Mesenchymal stem cell (in vitro differentiated cells and primary cell): ENCODE data around the gene TPSG1.

Experiments used
- DNase-seq: peaks from one replicate; pipeline ENCODE4 v3.0.0-alpha.2; 2013
- H2AFZ ChIP-seq: one replicate; pipeline ENCODE4 v1.6.1; 2013; ENCODE audit warnings: low read depth, mild to moderate bottlenecking, control low read depth, inconsistent platforms, low read length, moderate library complexity
- H2AK5ac ChIP-seq: 2 replicates; pipeline ENCODE4 v1.6.1; 2013; ENCODE audit warnings: low read length, moderate library complexity, mild to moderate bottlenecking, inconsistent platforms; ENCODE audit not compliant: severe bottlenecking
- H2BK120ac ChIP-seq: one replicate; pipeline ENCODE4 v1.6.1; 2013; ENCODE audit warnings: low read depth, mild to moderate bottlenecking, inconsistent platforms, low read length, moderate library complexity
- H2BK12ac ChIP-seq, 2 experiments: one replicate each; pipeline ENCODE4 v1.6.1; 2013; ENCODE audit warnings: inconsistent platforms in 2 of 2, low read length in 2 of 2, mild to moderate bottlenecking in 2 of 2, moderate library complexity in 2 of 2, control low read depth in 1 of 2
- H2BK15ac ChIP-seq: one replicate; pipeline ENCODE4 v1.6.1; 2013; ENCODE audit warnings: mild to moderate bottlenecking, low read depth, inconsistent platforms; ENCODE audit not compliant: poor library complexity, severe bottlenecking
- H2BK5ac ChIP-seq: 2 replicates; pipeline ENCODE4 v1.6.1; 2013; ENCODE audit warnings: low read depth, mild to moderate bottlenecking, low read length, control low read depth, inconsistent platforms; ENCODE audit not compliant: poor library complexity, severe bottlenecking
- H3K14ac ChIP-seq, 2 experiments: one replicate each; pipeline ENCODE4 v1.6.1; 2013; ENCODE audit warnings: inconsistent platforms in 2 of 2, low read length in 2 of 2, control low read depth in 1 of 2, mild to moderate bottlenecking in 1 of 2, moderate library complexity in 1 of 2
- H3K18ac ChIP-seq, 2 experiments: one replicate each; pipeline ENCODE4 v1.6.1; 2013; ENCODE audit warnings: inconsistent platforms in 2 of 2, low read length in 2 of 2, control low read depth in 1 of 2, low read depth in 1 of 2, mild to moderate bottlenecking in 1 of 2
- H3K23ac ChIP-seq, 2 experiments: one replicate each; pipeline ENCODE4 v1.6.1; 2013; ENCODE audit warnings: inconsistent platforms in 2 of 2, low read length in 2 of 2, mild to moderate bottlenecking in 2 of 2, moderate library complexity in 2 of 2, control low read depth in 1 of 2
- H3K27ac ChIP-seq: 2 replicates; pipeline ENCODE4 v1.5.1; 2013; ENCODE audit warnings: mild to moderate bottlenecking, moderate library complexity, low read length, control low read depth, inconsistent platforms; ENCODE audit not compliant: poor library complexity, severe bottlenecking
- H3K27me3 ChIP-seq, 2 experiments: 2 replicates each; pipeline versions ENCODE4 v1.6.1 to v1.7.0; 2013; ENCODE audit warnings: low read length in 2 of 2, mild to moderate bottlenecking in 2 of 2, moderate library complexity in 2 of 2, control low read depth in 1 of 2, inconsistent platforms in 1 of 2; ENCODE audit not compliant: control insufficient read depth in 1 of 2, insufficient read depth in 1 of 2
- H3K36me3 ChIP-seq, 2 experiments: 2 replicates each; pipeline versions ENCODE4 v1.6.1 to v1.7.0; 2013; ENCODE audit warnings: low read length in 2 of 2, control low read depth in 1 of 2, inconsistent platforms in 1 of 2, low read depth in 1 of 2, mild to moderate bottlenecking in 1 of 2; ENCODE audit not compliant: insufficient read depth in 2 of 2, control insufficient read depth in 1 of 2
- H3K4ac ChIP-seq, 2 experiments: one replicate each; pipeline ENCODE4 v1.6.1; 2013; ENCODE audit warnings: inconsistent platforms in 2 of 2, low read length in 2 of 2, mild to moderate bottlenecking in 2 of 2, moderate library complexity in 2 of 2, control low read depth in 1 of 2, low read depth in 1 of 2
- H3K4me1 ChIP-seq: 2 replicates; pipeline ENCODE4 v1.6.1; 2013; ENCODE audit warnings: low read depth, low read length, control low read depth; ENCODE audit not compliant: control insufficient read depth, insufficient read depth
- H3K4me2 ChIP-seq: 2 replicates; pipeline ENCODE4 v1.6.1; 2013; ENCODE audit warnings: low read length, mild to moderate bottlenecking, inconsistent platforms; ENCODE audit not compliant: poor library complexity, severe bottlenecking
- H3K4me3 ChIP-seq, 2 experiments: 2 replicates each; pipeline versions ENCODE4 v1.5.1 to v1.7.0; 2013; ENCODE audit warnings: low read length in 2 of 2, mild to moderate bottlenecking in 2 of 2, control low read depth in 1 of 2, low read depth in 1 of 2; ENCODE audit not compliant: insufficient read depth in 1 of 2
- H3K79me1 ChIP-seq: replicated peaks from 2 replicates; pipeline ENCODE4 v1.6.1; 2013; ENCODE audit warnings: mild to moderate bottlenecking, control low read depth, low read length, inconsistent platforms; ENCODE audit not compliant: poor library complexity, severe bottlenecking
- H3K9ac ChIP-seq: 2 replicates; pipeline ENCODE4 v1.7.0; 2013; ENCODE audit warnings: mild to moderate bottlenecking, low read length, moderate library complexity
- H3K9me3 ChIP-seq: 2 replicates; pipeline ENCODE4 v1.7.0; 2013; ENCODE audit warnings: mild to moderate bottlenecking, low read length; ENCODE audit not compliant: control insufficient read depth
- H4K8ac ChIP-seq: one replicate; pipeline ENCODE4 v1.6.1; 2013; ENCODE audit warnings: inconsistent platforms, mild to moderate bottlenecking, low read length, moderate library complexity
- H4K91ac ChIP-seq: one replicate; pipeline ENCODE4 v1.6.1; 2013; ENCODE audit warnings: mild to moderate bottlenecking, low read length, inconsistent platforms
- WGBS: methylation state at CpG from one replicate; pipeline ENCODE4 v1.1.7; 2013; ENCODE audit warnings: mixed read lengths; 5-methylcytosine and 5-hydroxymethylcytosine counted together

Gene TPSG1

DNA sequence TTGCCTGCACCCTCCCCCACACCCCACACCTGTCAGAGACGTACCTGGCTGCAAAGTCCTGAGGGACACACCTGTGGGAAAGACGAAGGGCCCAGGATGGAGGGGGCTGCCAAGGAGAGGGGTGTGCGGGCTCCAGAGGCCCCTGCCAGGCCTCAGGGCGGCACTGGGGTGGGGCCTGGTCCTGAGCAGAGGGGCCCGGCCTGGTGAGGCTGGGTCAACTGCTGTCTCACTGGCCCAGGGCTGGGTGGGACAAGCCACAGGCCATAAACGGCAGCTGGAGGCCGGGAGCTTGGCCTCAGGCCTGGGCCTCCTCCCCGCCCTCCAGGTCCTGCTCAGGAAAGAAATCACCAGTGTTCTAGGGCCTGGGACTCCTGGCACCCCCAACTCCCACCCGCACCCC, 510 bp downstream of the TPSG1 start:
- Histone ChIP-seq H3K79me1 (no peaks in the 10 kb centered on the region), H2BK120ac (no peak overlapping the region), H3K18ac (no peak overlapping the region), H2BK5ac (no peak overlapping the region), H3K4ac (no peak overlapping the region), H2AK5ac (no peak overlapping the region), H4K8ac (no peak overlapping the region), H3K36me3 (peaks cover 0 to 3% of the 10 kb centered on the region in 2 experiments), H3K9me3 (no peaks in the 10 kb centered on the region), H3K27me3 (peaks cover 0 to 11% of the 10 kb centered on the region in 2 experiments), H2BK12ac (no peak overlapping the region), H3K4me2 (no peak overlapping the region), H2BK15ac (no peak overlapping the region), H2AFZ (no peak overlapping the region), H3K27ac (no peak overlapping the region), H3K14ac (no peak overlapping the region), H3K23ac (no peak overlapping the region), H4K91ac (no peak overlapping the region), H3K4me3 (no peak overlapping the region), H3K4me1 (no peaks in the 10 kb centered on the region), H3K9ac (no peak overlapping the region)
- DNase-seq: no peak
- WGBS: 76% methylated on average over 9 of the region's 9 CpGs

DNA sequence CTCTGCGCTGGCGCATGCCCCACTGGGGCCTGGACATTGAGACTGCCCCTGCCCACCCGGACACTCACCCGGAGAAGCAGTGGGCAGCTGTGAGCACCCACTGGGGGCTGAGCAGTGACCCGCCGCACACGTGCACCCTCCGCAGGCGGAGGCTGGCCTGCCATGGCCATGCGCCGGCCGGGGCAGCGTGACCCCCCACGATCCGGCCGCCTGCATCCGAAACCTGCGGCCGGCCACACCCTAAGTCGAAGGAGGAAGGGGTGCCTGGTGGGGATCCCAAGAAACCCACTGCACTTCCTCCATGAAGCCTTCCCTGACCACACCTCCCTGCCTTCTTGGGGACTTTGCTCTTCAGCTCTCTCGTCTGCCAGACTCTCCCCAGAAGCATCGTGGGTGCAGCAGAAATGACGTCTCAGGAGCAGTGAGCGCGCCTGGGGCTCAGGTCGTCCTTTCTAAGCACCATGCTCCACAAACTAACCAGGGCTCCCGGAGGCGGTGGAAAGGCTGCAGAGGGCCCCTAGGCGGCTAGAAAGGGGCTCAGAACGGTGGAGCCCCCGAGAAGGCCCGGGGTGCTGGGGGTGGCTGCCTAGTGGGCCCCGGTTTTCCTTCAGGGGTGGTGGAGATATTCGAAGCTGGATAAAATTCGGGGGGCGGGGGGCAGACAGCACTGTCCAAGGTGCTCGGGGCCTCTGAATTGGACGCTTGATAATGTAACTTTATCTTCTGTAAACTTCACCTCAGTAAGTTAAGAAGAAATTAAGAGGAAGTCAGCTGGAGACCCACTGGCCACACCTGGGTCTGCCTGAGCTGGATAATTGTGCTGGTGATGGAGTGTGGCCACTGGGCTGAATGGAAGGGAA, 1.5 kb downstream of the TPSG1 start:
- Histone ChIP-seq H3K18ac (no peak overlapping the region), H3K4ac (no peak overlapping the region), H3K23ac (no peak overlapping the region), H2AFZ (no peak overlapping the region), H2AK5ac (no peak overlapping the region), H3K4me3 (no peak overlapping the region), H2BK12ac (no peak overlapping the region), H3K79me1 (no peaks in the 10 kb centered on the region), H3K4me1 (no peaks in the 10 kb centered on the region), H3K9ac (no peak overlapping the region), H2BK120ac (no peak overlapping the region), H3K27ac (no peak overlapping the region), H2BK15ac (no peak overlapping the region), H4K8ac (no peak overlapping the region), H3K27me3 (peaks cover 0 to 11% of the 10 kb centered on the region in 2 experiments), H3K4me2 (no peak overlapping the region), H2BK5ac (no peak overlapping the region), H3K9me3 (no peaks in the 10 kb centered on the region), H4K91ac (peak overlapping the region; percentile 39), H3K14ac (no peak overlapping the region), H3K36me3 (peaks cover 0 to 5% of the 10 kb centered on the region in 2 experiments)
- DNase-seq: no peak
- WGBS: 91% methylated on average over 34 of the region's 38 CpGs

DNA sequence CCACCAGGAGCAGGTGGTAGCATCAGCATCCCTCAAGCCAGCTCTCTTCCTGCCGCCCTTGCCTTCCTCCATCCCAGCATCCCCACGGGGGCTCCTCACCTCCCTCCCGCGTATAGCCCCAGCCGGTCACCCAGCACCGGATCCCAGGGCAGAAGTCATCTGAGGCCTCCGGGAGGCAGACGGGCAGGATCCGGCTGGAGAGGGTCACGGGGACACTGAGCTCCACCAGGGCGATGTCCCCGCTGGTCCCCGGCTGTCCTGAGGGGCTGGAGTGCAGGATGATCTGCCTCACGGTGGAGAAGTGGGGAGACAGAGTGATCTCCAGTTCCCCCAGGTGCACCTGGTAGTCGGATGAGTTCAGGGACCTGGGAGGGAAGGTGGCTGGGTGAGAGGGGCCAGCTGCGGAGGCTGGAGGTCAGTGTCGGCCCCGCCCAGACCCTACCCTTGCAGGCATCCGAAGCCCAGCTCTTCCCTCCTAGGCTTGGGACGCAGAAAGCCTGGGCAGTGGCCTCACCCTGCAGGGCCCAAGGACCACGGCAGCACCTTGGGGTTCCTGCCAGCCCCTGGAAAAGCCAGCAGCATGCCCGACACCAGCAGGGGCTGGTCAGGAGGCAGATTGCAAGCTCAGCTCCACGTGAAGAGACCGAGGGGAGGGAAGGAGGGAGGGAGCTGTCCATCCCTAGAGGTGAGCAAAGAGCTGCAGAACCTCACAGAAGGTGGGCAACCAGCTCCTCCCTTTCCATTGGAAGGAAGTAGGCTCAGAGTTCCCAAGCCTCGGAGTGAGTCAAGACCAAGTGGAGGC, 2.3 kb downstream of the TPSG1 start:
- Histone ChIP-seq H3K4me1 (no peaks in the 10 kb centered on the region), H3K4ac (no peak overlapping the region), H2BK15ac (no peak overlapping the region), H2BK120ac (no peak overlapping the region), H3K14ac (no peak overlapping the region), H3K79me1 (no peaks in the 10 kb centered on the region), H3K9ac (no peak overlapping the region), H3K9me3 (no peaks in the 10 kb centered on the region), H3K27me3 (peaks cover 0 to 11% of the 10 kb centered on the region in 2 experiments), H3K27ac (no peak overlapping the region), H4K91ac (no peak overlapping the region), H2BK5ac (no peak overlapping the region), H2AK5ac (no peak overlapping the region), H2AFZ (no peak overlapping the region), H3K4me2 (no peak overlapping the region), H3K4me3 (no peak overlapping the region), H2BK12ac (no peak overlapping the region), H3K23ac (no peak overlapping the region), H3K36me3 (peaks cover 0 to 12% of the 10 kb centered on the region in 2 experiments), H3K18ac (no peak overlapping the region), H4K8ac (no peak overlapping the region)
- DNase-seq: no peak
- WGBS: 86% methylated on average over 25 of the region's 25 CpGs
